PC-3 (cell line): ENCODE data around the gene ACP6. TPM values are rescaled to one million over a fixed set of nuclear protein-coding genes. Genes with fewer than 3 reads are reported as not detected.
"Not testable (repeated sequence)": the region's sequence is repeated elsewhere in the genome, so short reads cannot be mapped to it uniquely, and the experiment has no call there.

Experiments
- ATAC-seq: fragments of 200-7000 bp; cut with Tn5 transposase; 2 replicates; pipeline ENCODE4 v1.9.1; 2020; ENCODE audit warnings: mild to moderate bottlenecking, moderate library complexity
- BruUV-seq: library from RNA; stranded (reverse); fragments of 400-500 nt; replicated peaks from 2 replicates; lab custom pipeline; 2021; lab: Mats Ljungman, UMichigan
- CTCF ChIA-PET: fragments of 300-600 bp; sonication (Branson Sonifier 250); formaldehyde crosslinking; loops from one replicate; lab custom pipeline; 2022; ENCODE audit warnings: antibody characterized with exemption; lab: Charles Lee
- POLR2A ChIA-PET: fragments of 300-600 bp; sonication (Branson Sonifier 250); formaldehyde crosslinking; loops from one replicate; lab custom pipeline; 2022; ENCODE audit warnings: antibody characterized with exemption; ENCODE audit not compliant: unreplicated experiment; lab: Charles Lee
- DNase-seq: peaks from one replicate; pipeline ENCODE4 v3.0.0-alpha.2; 2015
- H2AFZ ChIP-seq: fragments of 300-600 bp; sonication (generic); 2 replicates; pipeline ENCODE4 v1.6.0; 2016; ENCODE audit warnings: antibody characterized with exemption, low read length
- H3F3A ChIP-seq: fragments of 300-600 bp; sonication (generic); one replicate; pipeline ENCODE4 v1.6.0; 2017; ENCODE audit warnings: antibody characterized with exemption, low read length, control low read depth, mild to moderate bottlenecking; ENCODE audit not compliant: unreplicated experiment
- H3K27ac ChIP-seq: fragments of 300-600 bp; sonication (generic); 2 replicates; pipeline ENCODE4 v1.5.1; 2016; ENCODE audit warnings: mild to moderate bottlenecking, low read length
- H3K27me3 ChIP-seq: fragments of 300-600 bp; sonication (generic); 2 replicates; pipeline ENCODE4 v1.6.1; 2016; ENCODE audit warnings: low read length, mixed read lengths
- H3K36me3 ChIP-seq: fragments of 300-600 bp; sonication (generic); 2 replicates; pipeline ENCODE4 v1.6.1; 2016; ENCODE audit warnings: low read depth, mixed run types, low read length, mixed read lengths
- H3K4me1 ChIP-seq: fragments of 300-600 bp; sonication (generic); 2 replicates; pipeline ENCODE4 v1.5.1; 2016; ENCODE audit warnings: low read length; ENCODE audit not compliant: insufficient read depth
- H3K4me2 ChIP-seq: fragments of 300-600 bp; sonication (generic); 2 replicates; pipeline ENCODE4 v1.6.0; 2016; ENCODE audit warnings: low read length
- H3K4me3 ChIP-seq: fragments of 300-600 bp; sonication (generic); 2 replicates; pipeline ENCODE4 v1.5.1; 2016; ENCODE audit warnings: mild to moderate bottlenecking, low read length, mixed read lengths
- H3K79me2 ChIP-seq: fragments of 300-600 bp; sonication (generic); 2 replicates; pipeline ENCODE4 v1.6.1; 2017; ENCODE audit warnings: low read length, mixed read lengths
- H3K9ac ChIP-seq: fragments of 300-600 bp; sonication (generic); 2 replicates; pipeline ENCODE4 v1.6.0; 2016; ENCODE audit warnings: mild to moderate bottlenecking, low read length
- H3K9me2 ChIP-seq: fragments of 300-600 bp; sonication (generic); replicated peaks from 2 replicates; pipeline ENCODE4 v1.6.1; 2016; ENCODE audit warnings: mixed run types, low read length, mixed read lengths
- H3K9me3 ChIP-seq: fragments of 300-600 bp; sonication (generic); 2 replicates; pipeline ENCODE4 v1.6.1; 2016; ENCODE audit warnings: low read length, mixed read lengths
- H4K20me1 ChIP-seq: fragments of 300-600 bp; sonication (generic); 2 replicates; pipeline ENCODE4 v1.6.1; 2016; ENCODE audit warnings: low read length, mixed read lengths
- CTCF ChIP-seq: fragments of 300-600 bp; sonication (generic); conservative IDR thresholded peaks from 2 replicates; pipeline ENCODE4 v1.5.1; 2017; ENCODE audit warnings: antibody characterized with exemption, low read depth, mild to moderate bottlenecking, low read length
- EZH2 ChIP-seq: fragments of 300-600 bp; sonication (generic); IDR thresholded peaks from one replicate; pipeline ENCODE4 v1.6.1; 2017; ENCODE audit warnings: antibody characterized with exemption, mild to moderate bottlenecking, low read length; ENCODE audit not compliant: unreplicated experiment
- EZH2phosphoT487 ChIP-seq: fragments of 300-600 bp; sonication (generic); IDR thresholded peaks from 2 replicates; pipeline ENCODE4 v1.6.1; 2018; ENCODE audit warnings: mild to moderate bottlenecking, antibody characterized with exemption, low read length, borderline replicate concordance
- intact Hi-C: fragments of 100-400 bp; cut with micrococcal nuclease; formaldehyde crosslinking; loops from 2 replicates; pipeline ENCODE4 v1.9.0; 2023
- total RNA-seq: library from RNA; depleted of rRNA; stranded (reverse); fragments of >200 nt; gene quantifications from 2 replicates; pipeline ENCODE4 v1.2.3, GENCODE V29; 2014

ACP6 gene
- total RNA-seq, 1 experiment from 2014 or later: 51.2 TPM

- H4K20me1 ChIP-seq, DNase-seq, H3K4me2 ChIP-seq, CTCF ChIA-PET, BruUV-seq, H3K27me3 ChIP-seq, H2AFZ ChIP-seq, H3K4me3 ChIP-seq, H3K9me2 ChIP-seq, H3K79me2 ChIP-seq, H3K9ac ChIP-seq, ATAC-seq, POLR2A ChIA-PET: not testable (repeated sequence)
- peaks cover 42% of the 10 kb centered on the region for H3K4me1 ChIP-seq
- peaks cover 26% of the 10 kb centered on the region for H3K9me3 ChIP-seq
- peaks cover 26% of the 10 kb centered on the region for H3F3A ChIP-seq
- peak overlapping the region; percentile 96 for H3K27ac ChIP-seq
- peaks cover 20% of the 10 kb centered on the region for H3K36me3 ChIP-seq
- intact Hi-C loops: loop anchor here (2.0 kb wide), 2 partner anchors 23 to 35 kb away; no protein-coding TSS in a partner anchor
Measured at GRCh38 chr1:147677681-147678080, 7.4 kb upstream of the ACP6 start.

- no TSS peak for BruUV-seq
- H3K9ac ChIP-seq: peak overlapping the region; percentile 75
- H3K36me3 ChIP-seq: peaks cover 15% of the 10 kb centered on the region
- H3K9me2 ChIP-seq: no peaks in the 10 kb centered on the region
- peaks cover 18% of the 10 kb centered on the region for H3K9me3 ChIP-seq
- intact Hi-C loops: loop anchor here (1.0 to 2.0 kb wide), 3 partner anchors 24 to 41 kb away; no protein-coding TSS in a partner anchor
- ChIA-PET CTCF (interaction anchor here (0.7 to 1.1 kb wide), 3 partner anchors 40 to 216 kb away, joined by 3 to 9 read pairs (median 4); no protein-coding TSS in a partner anchor), POLR2A (interaction anchor here (0.6 kb wide), 1 partner anchor 9 kb away, joined by 6 read pairs; no protein-coding TSS in a partner anchor)
- ATAC-seq: peak; percentile 93
- H3K27me3 ChIP-seq: no peaks in the 10 kb centered on the region
- peaks cover 42% of the 10 kb centered on the region for H3K4me1 ChIP-seq
- peaks cover 26% of the 10 kb centered on the region for H3F3A ChIP-seq
- peak overlapping the region; percentile 44 for H3K4me3 ChIP-seq
- peak; percentile 95 for DNase-seq
- H3K4me2 ChIP-seq: peak overlapping the region; percentile 79
- no peaks in the 10 kb centered on the region for H4K20me1 ChIP-seq
- H3K79me2 ChIP-seq: no peaks in the 10 kb centered on the region
- H3K27ac ChIP-seq: peak overlapping the region; percentile 96
- TF ChIP-seq EZH2phosphoT487: no peak
- no peak for TF ChIP-seq EZH2
- TF ChIP-seq CTCF: no peak
- peak overlapping the region; percentile 26; the same call in 1 of the 2 replicates for H2AFZ ChIP-seq
Measured at GRCh38 chr1:147676311-147677085, 6.2 kb upstream of the ACP6 start.

GRCh38 chr1:147673816-147674215, 3.5 kb upstream of the ACP6 start:
- peaks cover 26% of the 10 kb centered on the region for H3F3A ChIP-seq
- no peak for TF ChIP-seq EZH2
- TF ChIP-seq EZH2phosphoT487: no peak
- no peak for TF ChIP-seq CTCF
- H3K4me2 ChIP-seq: no peak overlapping the region
- no peak overlapping the region for H3K27ac ChIP-seq
- H3K79me2 ChIP-seq: peaks cover 14% of the 10 kb centered on the region
- no peak for DNase-seq
- no peak overlapping the region for H3K9ac ChIP-seq
- ATAC-seq: no peak
- POLR2A ChIA-PET: no interaction called here
- TSS peak; percentile 11 for BruUV-seq
- peaks cover 14% of the 10 kb centered on the region for H3K36me3 ChIP-seq
- no peaks in the 10 kb centered on the region for H3K27me3 ChIP-seq
- H3K9me2 ChIP-seq: no peaks in the 10 kb centered on the region
- H3K9me3 ChIP-seq: peaks cover 15% of the 10 kb centered on the region
- intact Hi-C loops: no loop called here
- peaks cover 50% of the 10 kb centered on the region for H3K4me1 ChIP-seq
- H2AFZ ChIP-seq: no peak overlapping the region
- CTCF ChIA-PET: no interaction called here
- H4K20me1 ChIP-seq: no peaks in the 10 kb centered on the region
- no peak overlapping the region for H3K4me3 ChIP-seq
